ENCODE measurements around the gene CLIC1. TPM values are rescaled to one million over a fixed set of nuclear protein-coding genes. Genes with fewer than 3 reads are reported as not detected.
A peak's percentile ranks its signal among the peaks of the same experiment; 100 is the strongest.

Gene CLIC1
- total and polyA plus RNA-seq, 8 donors, result 226 to 465 (median 265) TPM

- peak within 1 kb of the TSS; percentile 79 to 83 for H3K4me3 ChIP-seq
- peak; percentile 87 for ATAC-seq
- DNase-seq, result peak; percentile 96 to 99 (median 98)
- peaks cover 28 to 39% of the 10 kb centered on the region in 2 donors for H3K4me1 ChIP-seq
- H3K9me3 ChIP-seq, result no peaks in the 10 kb centered on the region
- TF ChIP-seq CTCF (IDR thresholded peaks at IDR 0.05), result no peak
- H3K27ac ChIP-seq, result peak within 1 kb of the TSS; percentile 69 to 97
- H3K36me3 ChIP-seq, result no peaks in the 10 kb centered on the region
- intact Hi-C loops (cut with DNase I), result no loop called here
- H3K27me3 ChIP-seq, result no peaks in the 10 kb centered on the region
Observed at GRCh38 chr6:31739639-31740396, 3.5 kb upstream of the CLIC1 start, which contains the start of gene MSH5. Gene MSH5, plus strand, starts transcription at chr6:31740005. Its CDS starts 462 bp downstream, at chr6:31740467.

- H3K27me3 ChIP-seq, result no peaks in the 10 kb centered on the region
- TF ChIP-seq CTCF (IDR thresholded peaks at IDR 0.05), result no peak
Observed at GRCh38 chr6:31737991-31738979, 2.0 kb upstream of the CLIC1 start.

GRCh38 chr6:31737315-31737990 lies 1.1 kb upstream of the CLIC1 start:
- peak in 1 of 4 donors; percentile 62 for DNase-seq
- Histone ChIP-seq H3K4me1 (peaks cover 33 to 61% of the 10 kb centered on the region in 2 donors), H3K36me3 (peaks cover 4 to 18% of the 10 kb centered on the region in 2 donors), H3K4me3 (peak overlapping the region in 1 of 2 donors; percentile 97), H3K27me3 (no peaks in the 10 kb centered on the region), H3K27ac (peak overlapping the region; percentile 93 to 97), H3K9me3 (no peaks in the 10 kb centered on the region)
- no peak for TF ChIP-seq CTCF (IDR thresholded peaks at IDR 0.05)
- intact Hi-C loops (cut with DNase I), result no loop called here
- no peak for ATAC-seq

More at GRCh38 chr6:31737991-31738979, 2.0 kb upstream of the CLIC1 start:
- H3K4me1 ChIP-seq, result peaks cover 33 to 53% of the 10 kb centered on the region in 2 donors
- DNase-seq, result peak in 3 of 4 donors; percentile 61 to 82 (median 78)
- peak overlapping the region; percentile 93 to 97 for H3K27ac ChIP-seq
- peak; percentile 19 for ATAC-seq
- intact Hi-C loops (cut with DNase I), result no loop called here
- peaks cover 2 to 10% of the 10 kb centered on the region in 2 donors for H3K36me3 ChIP-seq
- no peaks in the 10 kb centered on the region for H3K9me3 ChIP-seq
- peak overlapping the region in 1 of 2 donors; percentile 97 for H3K4me3 ChIP-seq

GRCh38 chr6:31736768-31737314 lies 511 bp upstream of the CLIC1 start:
- TF ChIP-seq CTCF (IDR thresholded peaks at IDR 0.05), result no peak

More at GRCh38 chr6:31736768-31737314, 511 bp upstream of the CLIC1 start:
- intact Hi-C loops (cut with DNase I), result no loop called here
- DNase-seq, result no peak
- H3K9me3 ChIP-seq, result no peaks in the 10 kb centered on the region
- H3K4me3 ChIP-seq, result peak overlapping the region; percentile 78 to 97
- peak overlapping the region; percentile 93 to 97 for H3K27ac ChIP-seq
- H3K4me1 ChIP-seq, result peaks cover 33 to 67% of the 10 kb centered on the region in 2 donors
- H3K36me3 ChIP-seq, result peaks cover 4 to 24% of the 10 kb centered on the region in 2 donors
- H3K27me3 ChIP-seq, result no peaks in the 10 kb centered on the region
- no peak for ATAC-seq

Data from left lung (tissue), 10 donors.